Panc1 (cell line): ENCODE results near the gene TRAF3IP1. TPM values are rescaled to one million over a fixed set of nuclear protein-coding genes. Genes with fewer than 3 reads are reported as not detected.

ENCODE experiments used
- ATAC-seq: fragments of 200-7000 bp; cut with Tn5 transposase; 2 replicates; pipeline ENCODE4 v1.9.1; 2020; ENCODE audit warnings: mild to moderate bottlenecking, moderate library complexity
- BruUV-seq: library from RNA; stranded (reverse); fragments of 400-500 nt; replicated peaks from 2 replicates; lab custom pipeline; 2021; lab: Mats Ljungman, UMichigan
- CTCF ChIA-PET: fragments of 300-600 bp; sonication (Branson Sonifier 250); formaldehyde crosslinking; loops from one replicate; lab custom pipeline; 2022; ENCODE audit warnings: antibody characterized with exemption; lab: Charles Lee
- POLR2A ChIA-PET: fragments of 300-600 bp; sonication (Branson Sonifier 250); formaldehyde crosslinking; loops from one replicate; lab custom pipeline; 2022; ENCODE audit warnings: antibody characterized with exemption; lab: Charles Lee
- DNase-seq: peaks from one replicate; pipeline ENCODE4 v3.0.0-alpha.2; 2010; ENCODE audit warnings: low read depth, low spot score
- H3K27ac ChIP-seq: 2 replicates; pipeline ENCODE4 v1.5.1; 2011; ENCODE audit warnings: mild to moderate bottlenecking, low read length, inconsistent platforms
- H3K27me3 ChIP-seq: fragments of 200-500 bp; sonication (Bioruptor generic); 2 replicates; pipeline ENCODE4 v1.6.0; 2014; ENCODE audit warnings: low read length, inconsistent platforms; ENCODE audit not compliant: control insufficient read depth, insufficient read depth
- H3K36me3 ChIP-seq: fragments of 200-500 bp; sonication (Bioruptor generic); 2 replicates; pipeline ENCODE4 v1.5.1; 2014; ENCODE audit warnings: inconsistent platforms, mild to moderate bottlenecking, low read length, moderate library complexity; ENCODE audit not compliant: control insufficient read depth, insufficient read depth
- H3K4me1 ChIP-seq: 2 replicates; pipeline ENCODE4 v1.5.1; 2011; ENCODE audit warnings: inconsistent platforms, mild to moderate bottlenecking, low read length, moderate library complexity; ENCODE audit not compliant: control insufficient read depth, insufficient read depth
- H3K4me3 ChIP-seq, 2 experiments: 2 replicates each; pipeline ENCODE4 v1.5.1; 2011 to 2012; ENCODE audit warnings: low read depth in 2 of 2, low read length in 2 of 2, mild to moderate bottlenecking in 2 of 2, inconsistent platforms in 1 of 2, moderate library complexity in 1 of 2
- H3K9me3 ChIP-seq: fragments of 200-500 bp; sonication (Bioruptor generic); 2 replicates; pipeline ENCODE4 v1.5.1; 2014; ENCODE audit warnings: low read depth, mild to moderate bottlenecking, inconsistent platforms, low read length, moderate library complexity; ENCODE audit not compliant: control insufficient read depth, insufficient read depth
- CTCF ChIP-seq: fragments of 450-650 bp; IDR thresholded peaks from 2 replicates; pipeline ENCODE4 v1.5.1; 2017; ENCODE audit warnings: mild to moderate bottlenecking
- POLR2AphosphoS5 ChIP-seq: IDR thresholded peaks from 2 replicates; pipeline ENCODE4 v1.6.1; 2012; ENCODE audit warnings: mild to moderate bottlenecking, low read depth, low read length, moderate library complexity
- REST ChIP-seq, 2 experiments: IDR thresholded peaks; 2 replicates each; pipeline ENCODE4 v1.6.1; 2011 to 2012; ENCODE audit warnings: low read depth in 2 of 2, control low read depth in 1 of 2, low read length in 1 of 2, mild to moderate bottlenecking in 1 of 2, moderate library complexity in 1 of 2; ENCODE audit not compliant: insufficient read depth in 1 of 2
- SIN3A ChIP-seq: IDR thresholded peaks from 2 replicates; pipeline ENCODE4 v1.6.1; 2012; ENCODE audit warnings: low read depth, mild to moderate bottlenecking, low read length, moderate library complexity, borderline replicate concordance; ENCODE audit not compliant: insufficient read depth
- TCF7L2 ChIP-seq: IDR thresholded peaks from 2 replicates; pipeline ENCODE4 v1.6.1; 2011; ENCODE audit warnings: mild to moderate bottlenecking, low read depth, low read length, inconsistent platforms
- in situ Hi-C: cut with HindIII; loops from 2 replicates; pipeline ENCODE4 v1.10.0; 2016; ENCODE audit warnings: low sequenced_read_pairs, low pct_unique_long_range_greater_than_20kb
- intact Hi-C: fragments of 100-400 bp; cut with micrococcal nuclease; formaldehyde crosslinking; loops from one replicate; pipeline ENCODE4 v1.10.0; 2022; ENCODE audit not compliant: unreplicated experiment
- total RNA-seq: library from RNA; stranded (reverse); gene quantifications from one replicate; pipeline ENCODE4 v1.2.1, GENCODE V29; 2021; ENCODE audit not compliant: unreplicated experiment

TRAF3IP1 gene
- total RNA-seq, 1 experiment from 2014 or later: 23.4 TPM

- no peak for DNase-seq
- Histone ChIP-seq H3K4me3 (no peak overlapping the region), H3K27me3 (no peaks in the 10 kb centered on the region), H3K36me3 (peaks cover 8% of the 10 kb centered on the region), H3K9me3 (0 out of 2 replicates have a peak, but pooled peaks cover 5% of the 10 kb centered on the region), H3K4me1 (peaks cover 13% of the 10 kb centered on the region), H3K27ac (no peak overlapping the region)
- CTCF ChIA-PET: interaction anchor here (0.8 kb wide), 1 partner anchor 60 kb away, joined by 3 read pairs; no protein-coding TSS in a partner anchor
- TF ChIP-seq TCF7L2: no peak
- no peak for TF ChIP-seq POLR2AphosphoS5
- TF ChIP-seq SIN3A: no peak
- TF ChIP-seq REST (IDR thresholded peaks at IDR 0.05; ENCODE audit: insufficient read depth in 1 of 2, low read depth in 2 of 2, low read length in 1 of 2): no peak
- no peak for TF ChIP-seq CTCF
- in situ Hi-C loops (no loop called here), intact Hi-C loops (no loop called here)
- POLR2A ChIA-PET: no interaction called here
- no TSS peak for BruUV-seq
- no peak for ATAC-seq
Measured at GRCh38 chr2:238430781-238431180, 110.5 kb downstream of the TRAF3IP1 start.

- Histone ChIP-seq H3K27me3 (no peaks in the 10 kb centered on the region), H3K4me3 (no peak overlapping the region), H3K36me3 (peaks cover 8% of the 10 kb centered on the region), H3K4me1 (peaks cover 9% of the 10 kb centered on the region; the same call in 1 of the 2 replicates), H3K9me3 (0 out of 2 replicates have a peak, but pooled peaks cover 5% of the 10 kb centered on the region), H3K27ac (peak overlapping the region; percentile 24; the same call in 1 of the 2 replicates)
- in situ Hi-C loops (no loop called here), intact Hi-C loops (no loop called here)
- TF ChIP-seq TCF7L2: no peak
- TF ChIP-seq CTCF: no peak
- no peak for TF ChIP-seq SIN3A
- no peak for TF ChIP-seq REST (IDR thresholded peaks at IDR 0.05; ENCODE audit: insufficient read depth in 1 of 2, low read depth in 2 of 2, low read length in 1 of 2)
- TF ChIP-seq POLR2AphosphoS5: no peak
- ATAC-seq: no peak
- DNase-seq: no peak
- BruUV-seq: no TSS peak
- POLR2A ChIA-PET: no interaction called here
- CTCF ChIA-PET: no interaction called here
Measured at GRCh38 chr2:238431456-238431855, 111.1 kb downstream of the TRAF3IP1 start.
